GM21723 (cell line): ENCODE data around the gene C11orf65.

Experiments used
- ATAC-seq: cut with Tn5 transposase; IDR thresholded peaks from one replicate; pipeline ENCODE4 v1.9.1; 2021; ENCODE audit warnings: mild to moderate bottlenecking, moderate library complexity; ENCODE audit not compliant: unreplicated experiment

C11orf65 gene

GRCh38 chr11:108467091-108467823 lies at the start of gene C11orf65:
TSS of gene C11orf65 (minus strand) at chr11:108467529. CDS start at chr11:108461559, 5,970 bp downstream.
- ATAC-seq: peak; percentile 99

- ATAC-seq: no peak
Measured at GRCh38 chr11:108516125-108516524, 48.8 kb upstream of the C11orf65 start.

- no peak for ATAC-seq
Measured at GRCh38 chr11:108512708-108513107, 45.4 kb upstream of the C11orf65 start.

GRCh38 chr11:108511851-108512474 lies 44.6 kb upstream of the C11orf65 start:
- ATAC-seq: no peak

- no peak for ATAC-seq
Measured at GRCh38 chr11:108508653-108509593, 41.6 kb upstream of the C11orf65 start.

- ATAC-seq: no peak
Measured at GRCh38 chr11:108501396-108501795, 34.1 kb upstream of the C11orf65 start.

GRCh38 chr11:108500721-108501120 lies 33.4 kb upstream of the C11orf65 start:
- ATAC-seq: no peak

GRCh38 chr11:108500169-108500568 lies 32.8 kb upstream of the C11orf65 start:
- no peak for ATAC-seq

GRCh38 chr11:108498816-108499408 lies 31.6 kb upstream of the C11orf65 start:
- no peak for ATAC-seq

- peak; percentile 64 for ATAC-seq
Measured at GRCh38 chr11:108498046-108498815, 30.9 kb upstream of the C11orf65 start, which contains the start of gene POGLUT3. TSS of gene POGLUT3 (minus strand) at chr11:108498384. CDS start at chr11:108498366, 18 bp downstream.

GRCh38 chr11:108497317-108498045 lies 30.2 kb upstream of the C11orf65 start:
- ATAC-seq: peak; percentile 65

- ATAC-seq: no peak
Measured at GRCh38 chr11:108496643-108497256, 29.4 kb upstream of the C11orf65 start.

GRCh38 chr11:108495326-108495725 lies 28.0 kb upstream of the C11orf65 start:
- ATAC-seq: no peak

GRCh38 chr11:108494182-108494581 lies 26.9 kb upstream of the C11orf65 start:
- no peak for ATAC-seq

GRCh38 chr11:108491936-108492335 lies 24.6 kb upstream of the C11orf65 start:
- no peak for ATAC-seq

GRCh38 chr11:108486828-108487227 lies 19.5 kb upstream of the C11orf65 start:
- no peak for ATAC-seq

- no peak for ATAC-seq
Measured at GRCh38 chr11:108486331-108486730, 19.0 kb upstream of the C11orf65 start.

- no peak for ATAC-seq
Measured at GRCh38 chr11:108483163-108483562, 15.8 kb upstream of the C11orf65 start.
